ENCODE measurements around the gene FLNB.

DNA sequence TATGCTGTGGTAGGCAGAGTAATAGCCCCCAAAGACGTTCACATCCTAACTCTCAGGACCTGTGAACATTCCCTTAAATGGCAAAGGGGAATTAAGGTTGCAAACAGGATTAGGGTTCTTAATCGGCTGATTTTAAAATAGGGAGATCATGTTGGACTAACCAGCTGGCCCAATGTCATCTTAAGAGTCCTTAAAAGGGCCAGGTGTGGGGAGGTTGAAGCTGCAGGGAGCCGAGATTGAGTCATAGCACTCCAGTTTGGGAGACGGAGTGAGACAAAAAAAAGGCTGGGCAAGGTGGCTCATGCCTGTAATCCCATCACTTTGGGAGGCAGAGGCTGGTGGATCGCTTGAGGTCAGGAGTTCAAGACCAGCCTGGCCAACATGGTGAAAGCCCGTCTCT is 1.6 kb upstream of the FLNB start:
- TF ChIP-seq EZH2phosphoT487 (IDR thresholded peaks at IDR 0.05; ENCODE audit: insufficient read depth, low read depth) (no peak), EZH2 (IDR thresholded peaks at IDR 0.05; ENCODE audit: insufficient read depth, poor library complexity, severe bottlenecking) (no peak)

Measured in GM23248 (cell line).